GM12873 (cell line): ENCODE results near the gene DHX36.

Source experiments
- TF ChIP-seq, protein P1 (sequence below): IDR thresholded peaks from 2 replicates; pipeline ENCODE4 v1.5.1; 2012; ENCODE audit warnings: low read depth, mild to moderate bottlenecking, moderate library complexity, low read length, control low read depth; ENCODE audit not compliant: insufficient read depth; ENCODE audit errors: missing control alignments

DHX36 gene, protein sequence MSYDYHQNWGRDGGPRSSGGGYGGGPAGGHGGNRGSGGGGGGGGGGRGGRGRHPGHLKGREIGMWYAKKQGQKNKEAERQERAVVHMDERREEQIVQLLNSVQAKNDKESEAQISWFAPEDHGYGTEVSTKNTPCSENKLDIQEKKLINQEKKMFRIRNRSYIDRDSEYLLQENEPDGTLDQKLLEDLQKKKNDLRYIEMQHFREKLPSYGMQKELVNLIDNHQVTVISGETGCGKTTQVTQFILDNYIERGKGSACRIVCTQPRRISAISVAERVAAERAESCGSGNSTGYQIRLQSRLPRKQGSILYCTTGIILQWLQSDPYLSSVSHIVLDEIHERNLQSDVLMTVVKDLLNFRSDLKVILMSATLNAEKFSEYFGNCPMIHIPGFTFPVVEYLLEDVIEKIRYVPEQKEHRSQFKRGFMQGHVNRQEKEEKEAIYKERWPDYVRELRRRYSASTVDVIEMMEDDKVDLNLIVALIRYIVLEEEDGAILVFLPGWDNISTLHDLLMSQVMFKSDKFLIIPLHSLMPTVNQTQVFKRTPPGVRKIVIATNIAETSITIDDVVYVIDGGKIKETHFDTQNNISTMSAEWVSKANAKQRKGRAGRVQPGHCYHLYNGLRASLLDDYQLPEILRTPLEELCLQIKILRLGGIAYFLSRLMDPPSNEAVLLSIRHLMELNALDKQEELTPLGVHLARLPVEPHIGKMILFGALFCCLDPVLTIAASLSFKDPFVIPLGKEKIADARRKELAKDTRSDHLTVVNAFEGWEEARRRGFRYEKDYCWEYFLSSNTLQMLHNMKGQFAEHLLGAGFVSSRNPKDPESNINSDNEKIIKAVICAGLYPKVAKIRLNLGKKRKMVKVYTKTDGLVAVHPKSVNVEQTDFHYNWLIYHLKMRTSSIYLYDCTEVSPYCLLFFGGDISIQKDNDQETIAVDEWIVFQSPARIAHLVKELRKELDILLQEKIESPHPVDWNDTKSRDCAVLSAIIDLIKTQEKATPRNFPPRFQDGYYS

DNA sequence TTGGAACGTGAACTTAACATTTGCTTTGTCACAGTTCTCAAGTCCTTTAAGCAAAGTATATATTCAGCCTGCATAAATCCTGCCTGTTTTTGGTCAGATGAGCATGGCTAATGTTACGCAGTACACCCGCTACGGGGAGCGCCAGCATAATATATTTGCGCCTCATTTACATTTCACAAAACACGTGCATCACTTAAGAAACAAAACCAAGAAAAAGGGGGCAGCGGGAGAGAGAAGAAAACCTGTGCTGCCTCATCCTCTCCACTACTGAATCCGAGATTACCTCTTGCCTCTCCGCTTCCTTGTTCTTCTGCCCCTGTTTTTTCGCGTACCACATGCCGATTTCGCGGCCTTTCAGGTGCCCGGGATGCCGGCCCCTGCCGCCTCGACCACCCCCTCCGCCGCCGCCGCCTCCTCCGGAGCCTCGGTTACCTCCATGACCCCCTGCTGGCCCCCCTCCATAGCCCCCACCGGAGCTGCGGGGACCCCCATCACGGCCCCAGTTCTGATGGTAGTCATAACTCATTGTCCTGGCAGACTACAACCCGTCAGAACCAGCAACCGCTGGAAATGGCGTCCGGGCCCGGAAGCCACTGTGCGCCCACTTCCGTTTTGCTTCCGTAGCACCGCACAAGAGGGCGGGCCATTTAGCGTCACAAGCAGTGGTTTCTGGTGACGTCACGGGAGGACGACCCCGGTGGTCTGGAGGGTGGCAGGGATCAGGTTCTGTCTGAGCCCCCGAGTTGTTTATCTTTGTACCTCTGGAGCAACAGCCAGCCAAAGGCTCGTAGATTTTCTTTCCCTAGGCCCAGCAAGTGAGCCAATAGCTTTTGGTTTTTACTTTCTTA is at the start of gene DHX36:
DHX36 (minus strand) TSS at position 597 of the 848 bp plus-strand sequence; CDS start at position 526, 71 bp downstream.
- TF ChIP-seq, protein P1, sequence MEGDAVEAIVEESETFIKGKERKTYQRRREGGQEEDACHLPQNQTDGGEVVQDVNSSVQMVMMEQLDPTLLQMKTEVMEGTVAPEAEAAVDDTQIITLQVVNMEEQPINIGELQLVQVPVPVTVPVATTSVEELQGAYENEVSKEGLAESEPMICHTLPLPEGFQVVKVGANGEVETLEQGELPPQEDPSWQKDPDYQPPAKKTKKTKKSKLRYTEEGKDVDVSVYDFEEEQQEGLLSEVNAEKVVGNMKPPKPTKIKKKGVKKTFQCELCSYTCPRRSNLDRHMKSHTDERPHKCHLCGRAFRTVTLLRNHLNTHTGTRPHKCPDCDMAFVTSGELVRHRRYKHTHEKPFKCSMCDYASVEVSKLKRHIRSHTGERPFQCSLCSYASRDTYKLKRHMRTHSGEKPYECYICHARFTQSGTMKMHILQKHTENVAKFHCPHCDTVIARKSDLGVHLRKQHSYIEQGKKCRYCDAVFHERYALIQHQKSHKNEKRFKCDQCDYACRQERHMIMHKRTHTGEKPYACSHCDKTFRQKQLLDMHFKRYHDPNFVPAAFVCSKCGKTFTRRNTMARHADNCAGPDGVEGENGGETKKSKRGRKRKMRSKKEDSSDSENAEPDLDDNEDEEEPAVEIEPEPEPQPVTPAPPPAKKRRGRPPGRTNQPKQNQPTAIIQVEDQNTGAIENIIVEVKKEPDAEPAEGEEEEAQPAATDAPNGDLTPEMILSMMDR, result no peak

DNA sequence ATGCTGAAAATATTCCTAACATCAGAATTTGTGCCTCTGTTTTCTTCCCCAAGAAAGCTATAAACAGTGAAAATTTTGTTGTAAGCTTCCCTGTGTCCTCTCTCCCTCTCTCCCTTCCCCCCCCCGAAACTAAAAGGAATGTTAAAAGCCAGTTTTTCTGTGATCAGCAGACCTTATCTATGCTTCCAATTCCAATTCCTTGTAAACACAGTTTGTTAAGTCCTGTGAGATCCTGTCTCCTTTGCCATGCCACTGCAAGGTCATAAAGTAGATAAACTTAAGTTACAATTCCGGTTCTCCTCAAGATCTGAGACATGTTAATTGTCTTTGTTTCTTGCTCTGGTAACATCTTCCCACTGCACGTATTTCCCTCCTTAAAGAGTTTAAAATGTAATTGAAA is 42.9 kb upstream of the DHX36 start:
- TF ChIP-seq, protein P1, result no peak

DNA sequence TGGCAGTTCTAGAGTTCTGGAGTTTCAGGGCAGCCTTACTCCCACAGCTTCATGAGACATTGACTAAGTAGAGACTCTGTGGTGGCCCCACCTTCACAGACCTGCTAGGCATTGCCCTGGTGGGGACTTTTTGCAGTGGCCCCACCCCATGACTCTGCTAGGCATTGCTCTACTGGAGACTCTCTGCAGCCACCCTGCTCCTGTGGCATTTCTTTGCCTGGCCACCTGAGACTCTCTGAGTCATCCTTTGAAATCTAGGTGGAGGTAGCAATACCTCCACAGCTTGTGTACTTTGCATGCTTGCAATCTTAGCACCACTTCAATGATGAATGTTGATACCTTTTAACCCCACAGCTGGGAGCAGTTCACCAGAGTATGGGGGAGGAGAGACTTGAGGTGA is 40.6 kb upstream of the DHX36 start:
- TF ChIP-seq, protein P1, result no peak

DNA sequence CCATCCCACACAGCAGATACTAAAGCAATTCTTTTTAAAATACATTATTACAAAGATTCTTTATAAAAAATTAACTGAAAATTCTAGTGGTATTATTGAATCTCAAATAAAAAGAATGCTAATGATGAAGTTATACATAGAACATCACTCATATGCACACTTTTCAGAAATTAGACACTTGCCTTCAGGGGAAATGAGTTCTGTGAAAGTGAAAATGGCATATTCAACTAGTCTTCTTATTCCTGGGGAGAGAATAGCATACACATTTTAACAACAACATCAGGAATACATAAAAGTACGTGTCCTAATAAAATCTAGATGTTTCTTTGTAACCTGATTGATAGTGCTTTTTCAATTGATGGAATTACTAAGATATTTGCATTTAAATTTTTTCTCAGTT is 36.8 kb upstream of the DHX36 start:
- TF ChIP-seq, protein P1, result no peak

DNA sequence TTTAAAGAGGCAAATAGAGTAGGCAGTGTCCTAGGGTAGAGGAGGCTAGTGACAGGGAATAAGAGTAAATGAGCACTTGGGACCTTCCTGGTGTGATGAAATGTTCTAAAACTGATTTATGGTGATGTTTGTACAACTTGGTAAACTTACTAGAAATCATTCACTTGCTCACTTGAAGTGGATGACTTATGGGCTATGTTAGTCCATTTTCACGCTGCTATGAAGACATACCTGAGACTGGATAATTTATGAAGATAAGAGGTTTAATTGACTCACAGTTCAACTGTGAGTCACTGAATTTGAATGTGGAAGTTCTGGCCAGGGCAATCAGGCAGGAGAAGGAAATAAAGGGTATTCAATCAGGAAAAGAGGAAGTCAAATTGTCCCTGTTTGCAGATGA is 31.7 kb upstream of the DHX36 start:
- TF ChIP-seq, protein P1, result no peak

DNA sequence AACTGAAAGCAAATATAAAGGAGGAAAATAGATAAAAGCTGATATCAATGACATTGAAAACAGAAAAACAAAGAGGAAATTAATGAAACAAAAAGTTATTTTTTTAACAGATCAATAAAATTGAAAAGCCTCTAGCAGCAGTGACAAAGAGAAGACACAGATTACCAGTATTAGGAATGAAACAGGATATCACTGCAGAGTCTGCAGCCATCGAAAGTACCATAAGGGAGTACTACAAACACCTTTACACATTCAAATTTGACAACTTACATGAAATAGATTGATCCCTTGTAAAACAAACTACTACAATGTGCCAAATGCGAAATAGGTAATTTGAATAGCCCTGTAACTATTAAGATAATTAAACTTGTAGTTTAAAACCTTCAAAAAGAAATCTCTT is 24.9 kb upstream of the DHX36 start:
- TF ChIP-seq, protein P1, result no peak
